Right lobe of liver (tissue), 4 donors: ENCODE data around the gene SGTA.

Source experiments
- CTCF ChIP-seq, 4 donors: fragments of 200-600 bp in 3 of 4; fragments of 450-650 bp in 1 of 4; IDR thresholded peaks; one replicate each; pipeline versions ENCODE4 v1.5.1 to v1.8.0; 2016 to 2022; ENCODE audit warnings: antibody characterized with exemption in 4 of 4, mild to moderate bottlenecking in 2 of 4
- POLR2A ChIP-seq: fragments of 450-650 bp; IDR thresholded peaks from one replicate; pipeline ENCODE4 v1.6.1; 2017; ENCODE audit warnings: antibody characterized with exemption, mild to moderate bottlenecking
- donor health status: DM: no; HTN: no; CAD: no.
- donor health status: DM: no; HTN: no; CAD: no.
- donor health status: DM: no; HTN: yes; CAD: no.

GRCh38 chr19:2734589-2735288 is 48.3 kb downstream of the SGTA start:
- TF ChIP-seq CTCF (IDR thresholded peaks at IDR 0.05) (no peak), POLR2A (no peak)
